HG03135 (cell line): ENCODE results near the gene ZNF385B.

Experiments
- ATAC-seq: cut with Tn5 transposase; IDR thresholded peaks from one replicate; pipeline ENCODE4 v1.9.1; 2021; ENCODE audit warnings: mild to moderate bottlenecking, moderate library complexity; ENCODE audit not compliant: unreplicated experiment

ZNF385B gene

DNA sequence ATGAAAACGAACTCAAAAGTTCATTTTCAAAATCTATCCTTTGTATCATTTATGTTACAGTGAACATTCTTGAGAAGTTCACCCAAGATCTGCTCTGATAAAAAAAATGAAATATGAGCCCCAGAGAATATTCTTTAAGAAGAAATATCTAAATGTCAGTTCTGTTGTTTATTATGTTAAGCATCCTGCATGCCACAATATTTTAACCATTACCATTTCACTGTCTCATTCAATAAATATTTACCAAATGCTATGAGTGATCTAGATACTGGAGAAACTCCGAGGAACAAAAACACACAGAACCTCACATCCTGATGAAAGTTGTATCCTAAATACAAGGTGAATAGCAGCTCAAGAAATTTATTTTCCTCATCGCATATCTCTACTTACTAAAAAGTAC, 170.2 kb downstream of the ZNF385B start:
- no peak for ATAC-seq

DNA sequence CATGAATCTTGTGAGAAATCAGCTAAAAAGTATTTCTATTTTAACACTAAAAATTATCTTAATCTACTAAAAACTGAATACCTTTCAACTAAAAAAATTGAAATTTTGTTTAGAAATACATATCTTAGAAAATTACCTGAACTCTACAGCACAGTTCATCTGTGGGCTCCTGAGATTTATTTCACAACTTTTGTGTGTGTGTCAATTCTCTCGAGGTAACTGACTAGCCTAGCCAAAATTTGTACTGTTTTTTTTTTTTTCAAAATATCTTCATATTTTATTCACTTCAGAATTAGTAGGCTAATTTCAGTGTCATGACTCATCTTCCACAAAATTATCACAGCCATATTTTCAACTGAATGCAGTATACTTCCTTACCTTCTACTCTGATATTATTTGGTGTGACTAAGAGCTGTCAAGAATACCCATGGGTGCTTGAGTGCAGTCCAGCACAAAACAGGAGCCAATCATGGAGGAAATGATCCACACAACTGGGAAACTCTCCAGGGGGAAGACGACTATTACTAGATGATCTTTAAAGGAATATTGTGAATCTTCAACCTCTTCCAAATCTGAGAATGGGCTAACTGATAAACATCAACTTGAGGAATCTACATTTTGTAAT, 174.6 kb downstream of the ZNF385B start:
- ATAC-seq, result no peak

DNA sequence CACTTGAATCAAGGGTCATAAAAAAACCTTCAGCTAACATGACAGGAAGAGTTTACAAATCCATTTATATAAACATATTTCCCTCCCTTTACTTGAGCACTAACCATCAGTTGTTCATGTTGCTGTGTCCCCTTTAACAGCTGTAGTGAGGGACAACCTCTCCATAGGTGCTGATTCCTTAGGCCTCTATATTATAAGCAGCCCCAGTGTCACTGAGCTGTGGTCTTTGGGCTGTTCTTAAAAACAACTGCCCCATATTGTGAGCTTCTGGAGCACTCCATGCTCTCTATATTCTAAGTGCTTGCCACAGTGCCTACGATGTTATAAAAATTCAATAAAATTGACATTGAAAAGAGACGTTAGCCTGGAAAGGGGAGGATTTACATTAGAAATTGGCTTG, 175.3 kb downstream of the ZNF385B start:
- ATAC-seq, result no peak

DNA sequence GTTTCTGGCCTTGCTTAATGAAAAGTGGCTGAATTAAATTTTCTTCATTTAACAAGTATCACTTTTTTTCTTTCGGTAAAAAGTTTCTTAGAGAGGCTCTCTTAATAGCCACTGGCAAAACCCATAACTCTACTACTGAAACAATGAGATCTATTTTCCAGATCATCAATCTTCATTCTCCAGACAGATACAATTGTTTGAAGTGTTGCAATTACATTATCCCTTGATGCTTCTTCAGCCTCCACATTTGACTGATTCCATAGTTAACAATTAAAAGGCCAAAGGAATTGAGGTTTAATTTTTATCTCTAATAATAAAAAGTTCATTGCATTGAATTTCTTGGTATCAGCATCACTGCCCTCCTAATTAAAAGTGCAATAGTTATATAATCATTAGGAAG, 176.3 kb downstream of the ZNF385B start:
- no peak for ATAC-seq

DNA sequence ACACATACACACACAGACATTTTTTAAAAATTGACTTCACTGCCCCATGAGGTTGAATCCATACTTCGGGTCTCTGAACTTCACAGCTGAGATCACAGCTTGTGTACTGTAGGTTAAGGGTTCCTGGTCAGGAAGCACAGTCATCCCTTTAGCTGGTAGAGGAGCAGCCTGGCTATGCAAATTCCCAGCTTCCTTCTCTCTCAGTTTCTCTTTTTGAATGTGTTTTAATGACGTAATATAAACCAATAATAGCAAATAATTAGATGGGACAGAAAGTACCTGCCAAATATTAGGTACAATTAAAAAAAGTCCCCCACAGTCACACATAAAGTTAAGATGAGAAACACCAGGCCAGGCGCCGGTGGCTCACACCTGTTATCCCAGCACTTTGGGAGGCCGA, 178.7 kb downstream of the ZNF385B start:
- ATAC-seq, result no peak

DNA sequence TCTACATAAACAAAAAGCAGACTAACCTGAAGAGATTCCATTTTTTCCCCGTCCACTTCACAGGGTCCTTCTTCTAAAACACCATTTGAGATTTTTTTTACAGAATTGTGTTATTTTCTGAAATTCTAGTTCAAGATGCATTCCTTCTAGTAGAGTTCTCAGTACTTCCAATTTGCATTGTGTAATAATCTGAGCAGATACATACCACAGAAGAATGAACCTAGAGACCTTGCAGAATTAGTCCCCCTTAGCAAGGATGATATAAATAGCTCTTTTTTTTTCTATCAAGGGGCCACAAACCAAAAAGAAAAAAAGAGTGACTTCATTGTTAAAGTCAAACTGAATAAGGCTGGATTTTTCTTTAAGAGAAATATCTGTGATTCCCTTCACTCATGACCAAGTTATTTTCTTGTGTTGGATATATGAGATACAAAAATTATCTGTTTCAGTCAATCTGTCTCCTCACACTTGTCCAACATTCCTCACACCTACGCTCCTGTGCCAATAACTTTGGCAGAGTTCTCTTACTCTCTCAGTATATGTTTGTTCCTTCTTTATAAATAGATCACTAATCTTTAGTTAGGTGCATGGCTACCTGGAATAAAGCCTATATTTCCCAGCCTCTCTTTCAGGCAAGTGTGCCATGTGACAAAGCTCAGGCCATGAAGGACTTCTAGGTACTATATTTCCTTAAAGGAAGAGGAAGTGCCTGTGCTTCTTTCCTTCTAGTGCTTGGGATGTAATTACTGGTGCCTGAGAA, 183.5 kb downstream of the ZNF385B start:
- no peak for ATAC-seq

DNA sequence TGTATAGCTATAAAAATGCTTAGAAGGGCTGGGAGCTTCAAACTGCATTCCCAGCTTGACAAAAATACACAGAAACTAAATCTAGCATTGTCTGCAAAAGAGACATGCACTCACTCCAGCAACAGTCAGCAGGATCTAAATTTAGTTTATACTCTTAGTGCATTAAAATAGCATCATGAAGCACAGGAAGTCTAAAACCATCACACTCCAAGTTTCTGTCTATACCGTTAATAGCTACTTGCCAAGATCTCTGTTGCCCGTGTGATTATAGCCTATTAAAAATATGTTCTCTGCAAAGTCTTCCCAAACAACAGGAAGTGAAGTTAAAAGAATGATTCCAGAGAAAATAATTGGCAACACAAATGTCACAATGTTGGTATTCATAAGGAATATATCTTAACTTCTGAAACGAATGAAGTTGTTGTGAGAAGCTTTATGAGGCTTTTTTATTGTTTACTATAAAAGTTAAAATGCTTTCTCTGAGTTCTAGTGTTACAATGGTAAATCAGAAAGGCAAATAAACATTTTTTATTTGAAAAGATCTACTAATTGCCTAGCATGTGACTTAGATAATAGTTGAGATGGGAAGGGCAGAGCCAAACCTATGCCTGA, 184.2 kb downstream of the ZNF385B start:
- ATAC-seq, result no peak

DNA sequence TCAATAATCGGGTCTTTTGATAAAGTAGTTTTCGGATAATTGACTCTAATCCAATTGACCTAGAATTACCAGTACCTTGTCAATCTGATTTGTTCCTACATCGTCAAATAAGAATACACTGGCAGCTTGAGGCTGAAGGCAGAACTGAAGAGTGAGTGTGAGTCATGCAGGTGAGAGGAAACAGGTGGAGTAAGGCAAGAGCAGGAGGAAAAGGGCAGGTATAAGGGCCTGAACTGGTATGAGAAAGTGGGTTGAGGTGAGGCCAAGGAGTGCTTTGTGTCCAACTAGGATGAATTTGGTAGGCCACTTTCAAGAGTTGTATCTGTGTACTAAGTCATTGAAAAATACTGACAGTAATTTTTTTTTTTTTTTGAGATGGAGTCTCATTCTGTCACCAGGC, 186.0 kb downstream of the ZNF385B start:
- ATAC-seq, result no peak

DNA sequence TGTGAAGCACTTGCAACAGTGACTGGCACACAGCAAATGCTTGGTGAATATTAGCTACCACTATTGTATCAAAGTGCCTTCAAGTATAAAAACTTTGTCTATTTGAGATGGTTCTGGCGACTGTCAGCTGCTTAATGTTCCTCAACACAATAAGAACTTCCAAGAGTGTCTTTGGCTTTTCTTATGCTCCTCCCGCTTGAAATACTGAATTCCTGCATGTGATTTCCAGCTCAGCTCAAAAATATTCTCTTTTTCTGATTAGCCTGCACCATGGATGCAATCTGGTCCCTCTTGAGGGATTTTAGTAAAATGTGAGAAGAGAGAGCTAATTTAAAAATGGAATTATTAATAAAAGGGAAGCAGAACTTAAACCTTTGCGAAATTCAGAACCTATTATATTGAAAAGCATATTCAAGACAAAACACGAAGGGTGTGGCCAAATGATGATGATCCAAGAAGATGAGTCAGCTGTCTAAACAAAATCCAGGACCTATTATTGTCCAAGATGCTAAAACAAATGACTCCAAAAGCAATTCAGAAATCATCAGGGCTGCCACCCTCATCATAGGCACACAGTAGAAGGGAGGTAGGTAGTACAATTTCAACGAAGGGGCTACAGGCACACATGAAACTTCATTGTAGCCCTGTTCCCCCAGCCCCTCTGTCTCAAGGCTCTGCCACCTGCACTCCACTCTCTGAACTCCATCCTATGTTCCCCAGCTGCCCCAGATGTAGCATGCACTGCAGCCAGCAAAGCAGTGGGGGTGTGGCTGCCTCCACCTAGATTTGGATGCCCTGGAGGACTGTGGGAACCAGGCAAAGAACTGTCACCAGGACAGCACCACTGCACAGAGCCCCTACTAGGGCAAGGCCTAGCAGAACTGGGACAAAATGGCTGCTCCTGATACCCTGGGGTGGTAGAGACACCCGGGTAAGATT, 190.1 kb downstream of the ZNF385B start:
- no peak for ATAC-seq

DNA sequence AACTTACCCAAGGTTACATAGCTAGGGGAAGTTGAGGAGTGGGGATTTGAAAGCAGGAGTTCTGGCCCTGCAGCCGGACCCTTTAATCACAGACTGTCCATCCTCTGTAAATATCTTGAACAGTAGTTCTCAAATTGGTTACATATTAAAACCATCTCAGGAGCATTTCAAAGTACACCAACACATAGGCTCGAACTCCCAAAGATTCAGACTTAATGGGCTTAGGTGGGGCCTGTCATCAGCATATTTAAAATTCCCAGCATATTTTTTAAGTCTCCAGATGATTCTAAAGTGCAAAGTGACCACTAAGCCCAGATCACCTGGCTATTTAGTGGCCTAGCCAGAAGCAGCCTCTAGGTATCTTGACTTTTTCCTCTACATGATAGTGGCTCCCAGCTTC, 192.2 kb downstream of the ZNF385B start:
- no peak for ATAC-seq

DNA sequence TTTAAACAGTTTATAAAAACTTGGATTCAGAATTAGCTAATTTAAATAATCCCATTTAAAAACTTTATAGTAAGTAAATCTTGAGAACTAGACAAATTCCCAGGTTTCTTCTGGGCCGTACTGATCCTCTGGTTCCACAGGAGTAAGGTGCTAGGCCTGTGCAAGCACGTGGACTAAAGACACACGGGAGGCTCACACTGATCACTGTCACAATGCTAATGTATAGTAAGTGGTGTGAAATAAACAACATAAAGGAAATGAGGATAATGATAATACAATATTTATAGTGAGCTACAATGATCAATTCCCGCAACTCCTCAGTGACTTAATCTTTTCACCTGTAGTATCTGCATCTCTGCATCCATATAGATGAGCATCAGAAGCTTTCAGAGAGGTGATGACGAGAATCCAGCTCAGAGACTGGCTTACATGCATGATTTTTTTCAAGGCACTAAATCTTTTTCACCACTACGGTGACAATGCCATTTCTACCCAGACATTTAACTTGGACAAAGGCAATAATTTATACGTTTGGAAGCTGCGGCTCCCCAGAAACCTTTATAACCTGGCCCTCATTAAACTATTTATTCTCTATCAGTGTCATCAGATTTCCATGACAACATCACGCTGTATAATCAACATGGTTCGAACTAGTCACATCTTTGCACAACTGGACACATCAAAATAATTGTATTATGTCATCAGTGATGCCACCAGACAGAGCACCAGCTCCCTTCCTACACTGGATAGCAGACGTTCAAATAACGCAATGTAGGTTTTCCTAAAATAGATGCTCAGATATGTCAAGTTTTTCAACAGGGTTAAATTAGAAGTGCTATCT, 196.2 kb downstream of the ZNF385B start:
- no peak for ATAC-seq

DNA sequence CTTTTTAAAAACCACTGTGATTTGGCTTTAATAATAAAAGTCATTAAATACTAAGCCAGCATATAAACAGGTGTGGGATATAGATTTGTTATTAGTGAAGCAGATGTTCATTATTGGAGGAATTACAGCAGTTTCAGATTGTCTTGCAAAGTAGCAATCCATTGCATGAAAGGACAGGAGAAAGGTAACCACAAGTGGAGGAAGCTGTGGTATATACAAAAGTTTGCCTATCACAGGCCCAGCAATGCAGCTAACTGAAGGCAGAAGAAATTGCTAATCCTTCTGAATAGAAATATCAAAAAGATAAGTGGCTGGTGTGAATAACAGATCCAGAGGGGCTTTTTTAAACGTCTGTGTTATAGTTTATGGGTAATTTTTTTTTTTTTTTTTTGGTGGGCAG, 199.4 kb downstream of the ZNF385B start:
- ATAC-seq, result no peak

DNA sequence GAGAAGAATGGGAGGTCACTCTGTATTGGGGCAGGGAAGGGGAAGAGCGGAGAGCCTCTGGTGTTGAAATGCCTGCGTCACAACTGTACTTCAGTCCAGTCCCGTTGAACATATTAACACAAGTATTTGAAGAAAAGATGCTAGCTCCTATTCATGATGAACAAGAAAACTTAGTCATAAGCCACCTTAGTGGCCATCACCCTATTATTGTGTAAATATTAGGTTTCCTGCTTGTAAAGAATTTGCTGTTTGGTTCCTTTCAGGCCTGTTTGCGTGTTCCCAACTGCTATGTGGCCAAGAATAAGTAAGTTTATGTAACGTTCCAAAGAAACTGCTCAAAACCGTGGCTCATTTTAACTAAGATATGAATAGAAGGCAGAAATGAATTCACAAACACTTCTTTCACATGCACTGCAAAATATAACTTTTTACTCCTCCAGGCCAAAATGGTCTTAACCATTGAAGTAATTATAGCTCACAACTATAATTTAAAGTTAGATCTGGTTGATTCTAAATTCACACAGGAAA, 204.3 kb downstream of the ZNF385B start:
- no peak for ATAC-seq

DNA sequence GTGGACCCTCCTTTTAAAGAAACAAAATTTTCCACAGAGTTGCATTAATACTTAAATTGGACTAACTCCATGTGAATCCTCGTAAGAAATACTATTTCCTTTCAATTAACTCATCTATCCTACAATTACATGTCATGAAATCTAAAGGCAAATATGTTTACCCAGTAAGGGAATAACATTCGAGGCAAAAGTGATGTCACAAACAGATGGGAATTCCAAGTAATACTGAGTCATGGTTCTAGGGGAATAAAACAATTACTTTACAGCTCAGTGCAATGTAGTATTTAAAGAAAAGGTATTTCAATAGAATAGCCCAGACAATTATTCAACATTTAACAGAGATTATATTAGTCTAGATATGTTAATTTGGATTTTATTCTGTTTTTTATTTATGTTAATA, 205.8 kb downstream of the ZNF385B start:
- ATAC-seq, result no peak

DNA sequence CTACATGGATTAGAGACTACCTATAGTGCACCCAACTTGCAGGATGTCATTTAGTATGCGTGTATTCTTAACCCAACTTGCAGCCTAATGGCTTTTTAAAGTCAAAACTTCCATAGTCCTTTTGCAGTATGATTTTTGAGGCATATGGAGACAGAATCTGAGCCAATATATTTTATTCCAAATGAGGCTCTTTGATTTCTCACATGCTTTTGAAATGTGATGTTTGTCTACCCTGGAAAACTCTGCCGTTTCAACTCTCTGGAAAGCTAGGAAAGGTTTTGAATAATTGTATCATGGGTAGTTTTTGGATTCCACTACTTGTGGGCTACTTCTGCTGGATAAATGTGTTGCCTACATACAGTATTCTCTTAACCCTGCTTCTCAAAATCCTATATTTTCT, 206.6 kb downstream of the ZNF385B start:
- ATAC-seq, result no peak

DNA sequence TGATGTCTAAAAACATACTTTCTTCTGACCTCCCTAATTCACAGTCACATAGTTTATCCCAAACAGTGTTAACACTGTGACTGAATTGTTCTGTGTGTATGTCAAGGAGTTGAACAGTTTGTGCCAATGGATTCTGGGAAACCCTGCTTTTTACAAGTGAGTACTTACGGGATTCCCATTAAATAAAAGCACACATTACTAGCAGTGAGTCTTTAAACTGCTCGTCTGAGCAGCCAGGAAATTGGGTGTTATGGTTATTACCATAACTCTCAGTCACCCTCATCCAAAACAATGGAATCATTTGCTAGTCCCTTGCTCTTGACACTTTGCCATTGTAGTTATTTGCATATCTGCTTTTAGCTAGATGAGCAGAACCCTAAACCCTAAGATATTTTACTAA, 209.1 kb downstream of the ZNF385B start:
- no peak for ATAC-seq

DNA sequence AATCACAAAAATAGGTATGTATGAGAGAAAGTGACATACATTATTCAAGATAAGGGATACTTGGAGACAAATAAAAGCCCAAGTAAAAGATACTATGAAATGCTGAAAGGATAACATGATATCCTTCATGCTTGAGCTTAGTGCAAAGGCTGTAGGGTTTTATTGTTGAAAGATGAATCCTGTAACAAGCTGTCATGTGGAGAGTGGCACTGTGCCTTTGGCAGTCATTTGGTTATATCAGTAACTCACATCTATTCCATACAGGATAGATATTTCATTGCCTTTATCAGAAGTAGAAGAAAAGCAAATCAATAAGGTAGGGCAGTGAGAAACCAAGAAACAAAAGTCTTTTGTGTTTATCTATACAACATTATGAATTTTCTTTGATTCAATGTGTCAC, 211.0 kb downstream of the ZNF385B start:
- ATAC-seq, result no peak

DNA sequence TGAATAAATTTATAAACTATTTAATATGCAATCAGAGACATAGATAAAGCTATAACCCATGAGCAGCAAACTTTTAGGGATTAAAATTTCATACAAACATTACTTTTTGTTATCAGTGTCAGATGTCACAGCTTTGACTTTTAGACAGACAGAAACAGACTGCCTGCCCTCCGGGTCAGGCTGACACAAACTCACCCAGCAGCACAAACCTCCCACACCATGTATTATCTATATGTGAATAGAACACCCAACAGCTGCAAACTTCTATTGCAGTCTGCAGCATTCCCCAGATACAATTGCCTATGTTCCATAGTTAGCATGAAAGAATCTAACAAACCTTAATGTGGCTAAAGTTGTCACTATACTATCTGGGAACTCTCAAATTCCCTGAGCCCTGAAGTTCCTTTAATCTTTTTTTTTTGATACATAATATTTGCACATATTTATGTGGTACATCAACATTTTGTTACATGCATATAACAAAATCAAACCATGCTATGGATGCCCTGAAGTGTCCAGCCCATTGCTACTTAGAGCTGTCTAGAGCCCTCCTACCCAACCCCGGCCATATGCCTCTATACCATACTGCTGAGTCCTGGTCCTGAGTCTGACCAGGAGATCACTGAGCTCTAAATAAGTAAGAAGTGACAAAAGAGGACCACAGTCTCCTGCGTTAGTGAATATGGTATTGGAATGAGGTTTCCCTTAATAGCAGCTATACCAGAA, 214.4 kb downstream of the ZNF385B start:
- no peak for ATAC-seq

DNA sequence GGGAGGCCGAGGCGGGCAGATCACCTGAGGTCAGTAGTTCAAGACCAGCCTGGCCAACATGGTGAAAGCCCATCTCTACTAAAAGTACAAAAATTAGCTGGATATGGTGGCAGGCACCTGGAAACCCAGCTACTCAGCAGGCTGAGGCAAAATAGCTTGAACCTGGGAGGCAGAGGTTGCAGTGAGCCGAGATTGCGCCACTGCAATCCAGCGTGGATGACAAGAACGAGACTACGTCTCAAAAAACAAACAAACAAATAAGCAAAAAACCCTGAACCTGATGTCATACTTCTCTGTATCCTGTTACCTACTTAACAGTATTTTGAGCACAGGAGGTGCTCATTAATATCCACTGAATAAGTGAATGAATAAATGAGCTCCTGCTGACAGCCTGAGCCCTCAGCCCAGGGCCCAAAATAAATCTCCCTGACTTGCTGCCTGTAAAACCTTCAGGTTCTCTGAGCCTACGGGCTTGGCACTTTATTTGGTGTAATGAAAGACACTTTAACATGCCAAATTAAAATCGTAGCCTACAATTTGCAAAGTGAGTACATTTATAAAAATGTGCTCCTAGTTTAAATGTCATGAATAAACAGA, 215.1 kb downstream of the ZNF385B start:
- ATAC-seq, result no peak
